DLD1 (cell line): ENCODE measurements around the gene DNM3.

Experiments used
- in situ Hi-C: cut with HindIII; loops from 2 replicates; pipeline ENCODE4 v1.10.0; 2017; ENCODE audit warnings: low sequenced_read_pairs

DNM3 gene

GRCh38 chr1:172429331-172430127, 588.2 kb downstream of the DNM3 start:
- in situ Hi-C loops = loop anchor here (25.0 kb wide), 1 partner anchor 283 kb away; no protein-coding TSS in a partner anchor

DNA sequence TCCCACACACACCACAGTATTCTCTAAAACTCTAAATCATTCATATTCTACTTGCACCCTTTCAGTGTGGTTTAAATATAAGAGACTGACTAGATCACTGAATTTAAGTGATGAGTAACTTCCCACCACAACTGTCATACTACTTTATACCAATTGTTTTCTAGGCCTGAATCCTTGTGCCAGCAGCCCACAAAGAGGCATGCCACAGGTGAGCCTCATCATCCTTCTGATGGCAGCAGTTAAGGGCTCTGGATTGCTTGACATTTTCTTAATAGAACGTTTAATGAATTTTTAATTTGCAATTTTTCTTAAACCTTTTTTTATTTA, 588.8 kb downstream of the DNM3 start:
- in situ Hi-C loops = loop anchor here (25.0 kb wide), 1 partner anchor 282 kb away; no protein-coding TSS in a partner anchor

GRCh38 chr1:172431204-172431603, 589.9 kb downstream of the DNM3 start:
- in situ Hi-C loops = loop anchor here (25.0 kb wide), 1 partner anchor 281 kb away; no protein-coding TSS in a partner anchor

- in situ Hi-C loops = loop anchor here (25.0 kb wide), 1 partner anchor 281 kb away; no protein-coding TSS in a partner anchor
Measured at GRCh38 chr1:172431721-172432192, 590.5 kb downstream of the DNM3 start.

GRCh38 chr1:172437183-172437582, 595.9 kb downstream of the DNM3 start:
- in situ Hi-C loops = loop anchor here (25.0 kb wide), 1 partner anchor 275 kb away; no protein-coding TSS in a partner anchor

DNA sequence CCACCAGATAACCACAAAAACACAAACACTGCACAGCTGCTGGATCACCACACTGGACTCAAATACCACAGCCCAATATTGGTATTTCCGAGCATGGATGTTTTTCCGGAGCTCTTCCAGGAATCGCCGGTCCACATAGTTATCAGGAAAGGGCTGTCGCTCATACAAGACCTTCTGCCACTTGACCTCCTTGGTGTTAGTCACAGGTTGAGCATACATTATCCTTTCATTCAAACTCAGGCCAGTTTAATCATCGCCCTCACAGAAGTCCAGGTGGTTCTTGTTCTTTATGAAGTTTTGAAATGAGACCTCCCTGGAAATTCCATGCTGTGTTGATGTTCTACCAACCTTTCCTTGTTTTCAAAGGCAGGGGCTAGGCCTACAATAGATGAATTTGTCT, 601.1 kb downstream of the DNM3 start:
- in situ Hi-C loops = loop anchor here (25.0 kb wide), 1 partner anchor 270 kb away; no protein-coding TSS in a partner anchor

- in situ Hi-C loops = loop anchor here (25.0 kb wide), 1 partner anchor 269 kb away; no protein-coding TSS in a partner anchor
Measured at GRCh38 chr1:172442843-172443565, 601.7 kb downstream of the DNM3 start.

GRCh38 chr1:172443666-172444453, 602.6 kb downstream of the DNM3 start, which contains the start of gene PIGC:
Gene PIGC, minus strand, starts transcription at chr1:172444069. Its CDS starts 1,447 bp downstream, at chr1:172442622.
- in situ Hi-C loops = loop anchor here (25.0 kb wide), 1 partner anchor 268 kb away; no protein-coding TSS in a partner anchor

- in situ Hi-C loops = loop anchor here (25.0 kb wide), 1 partner anchor 266 kb away; no protein-coding TSS in a partner anchor
Measured at GRCh38 chr1:172446547-172446946, 605.2 kb downstream of the DNM3 start.

GRCh38 chr1:172447641-172448040, 606.3 kb downstream of the DNM3 start:
- in situ Hi-C loops = loop anchor here (25.0 kb wide), 1 partner anchor 265 kb away; no protein-coding TSS in a partner anchor

- in situ Hi-C loops = loop anchor here (25.0 kb wide), 1 partner anchor 263 kb away; no protein-coding TSS in a partner anchor
Measured at GRCh38 chr1:172448995-172449584, 607.8 kb downstream of the DNM3 start.

- in situ Hi-C loops = loop anchor here (25.0 kb wide), 1 partner anchor 262 kb away; no protein-coding TSS in a partner anchor
Measured at GRCh38 chr1:172449585-172450523, 608.6 kb downstream of the DNM3 start.

GRCh38 chr1:172450524-172450885, 609.2 kb downstream of the DNM3 start:
- in situ Hi-C loops = no loop called here

GRCh38 chr1:172451002-172451443, 609.7 kb downstream of the DNM3 start:
- in situ Hi-C loops = no loop called here

- in situ Hi-C loops = no loop called here
Measured at GRCh38 chr1:172452536-172453152, 611.3 kb downstream of the DNM3 start.

GRCh38 chr1:172453153-172453545, 611.9 kb downstream of the DNM3 start:
- in situ Hi-C loops = no loop called here

DNA sequence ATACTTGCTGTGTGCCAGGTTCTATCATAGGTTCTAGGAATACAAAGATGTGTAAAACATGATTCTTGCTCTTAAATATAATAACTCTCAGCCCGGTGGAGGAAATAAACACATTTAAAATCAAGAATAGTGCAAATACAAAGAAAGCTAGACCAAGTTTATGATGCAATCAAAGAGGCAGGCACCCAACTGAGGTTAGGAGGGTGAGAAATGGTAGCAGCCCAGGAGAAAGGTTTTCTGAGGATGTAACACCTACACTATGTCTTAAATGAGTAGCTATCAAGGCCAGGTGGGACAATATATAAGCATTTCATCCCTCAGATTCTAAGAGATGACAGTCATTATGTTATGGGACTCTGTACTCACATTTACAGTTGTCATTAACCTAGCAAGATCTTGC, 612.3 kb downstream of the DNM3 start:
- in situ Hi-C loops = no loop called here

GRCh38 chr1:172455451-172455850, 614.2 kb downstream of the DNM3 start:
- in situ Hi-C loops = no loop called here
